ENCODE measurements around the gene FXYD3. TPM values are rescaled to one million over a fixed set of nuclear protein-coding genes. Genes with fewer than 3 reads are reported as not detected.

Gene FXYD3
- total RNA-seq, 4 donors from 2014 or later: 1.2 to 38.8 (median 4.2) TPM

- Histone ChIP-seq H3K27me3 (peaks cover 25% of the 10 kb centered on the region), H3K36me3 (no peaks in the 10 kb centered on the region), H3K9me3 (no peaks in the 10 kb centered on the region), H3K4me1 (no peaks in the 10 kb centered on the region), H3K27ac (peak overlapping the region in 3 of 4 donors; percentile 28 to 56 (median 39)), H3K4me3 (no peak overlapping the region)
- WGBS, 2 donors (ENCODE audit: low coverage in 1 of 2): 82% methylated on average over 1 of the region's 2 CpGs; no CpG with 5 or more reads in 1 of the 2 donors
- ATAC-seq: no peak
- no peak for TF ChIP-seq POLR2A (IDR thresholded peaks at IDR 0.05)
- no peak for TF ChIP-seq POLR2AphosphoS5 (IDR thresholded peaks at IDR 0.05)
- no peak for TF ChIP-seq CTCF (IDR thresholded peaks at IDR 0.05)
- TF ChIP-seq EP300 (IDR thresholded peaks at IDR 0.05): no peak
Observed at GRCh38 chr19:35106898-35107541, 8.6 kb upstream of the FXYD3 start.

- WGBS, 2 donors (ENCODE audit: low coverage in 1 of 2): 20% methylated on average over 1 of the region's 5 CpGs; no CpG with 5 or more reads in 1 of the 2 donors
Observed at GRCh38 chr19:35107545-35107944, 8.1 kb upstream of the FXYD3 start.

GRCh38 chr19:35108730-35109129 lies 6.9 kb upstream of the FXYD3 start:
- Histone ChIP-seq H3K9me3 (no peaks in the 10 kb centered on the region), H3K27me3 (peaks cover 30% of the 10 kb centered on the region), H3K27ac (peak overlapping the region in 3 of 4 donors; percentile 29 to 66 (median 58)), H3K4me1 (no peaks in the 10 kb centered on the region), H3K36me3 (no peaks in the 10 kb centered on the region), H3K4me3 (no peak overlapping the region)
- TF ChIP-seq CTCF (IDR thresholded peaks at IDR 0.05): no peak
- TF ChIP-seq POLR2A (IDR thresholded peaks at IDR 0.05): no peak
- no peak for TF ChIP-seq POLR2AphosphoS5 (IDR thresholded peaks at IDR 0.05)
- TF ChIP-seq EP300 (IDR thresholded peaks at IDR 0.05): no peak
- 60 to 77% methylated on average over 1 to 9 of the region's 11 CpGs for WGBS, 2 donors (ENCODE audit: low coverage in 1 of 2)
- no peak for ATAC-seq

More at GRCh38 chr19:35107545-35107944, 8.1 kb upstream of the FXYD3 start:
- Histone ChIP-seq H3K36me3 (no peaks in the 10 kb centered on the region), H3K27me3 (peaks cover 30% of the 10 kb centered on the region), H3K27ac (peak overlapping the region in 3 of 4 donors; percentile 53 to 66 (median 58)), H3K9me3 (no peaks in the 10 kb centered on the region), H3K4me1 (no peaks in the 10 kb centered on the region), H3K4me3 (no peak overlapping the region)
- peak; percentile 39 for ATAC-seq
- TF ChIP-seq POLR2A (IDR thresholded peaks at IDR 0.05) (no peak), POLR2AphosphoS5 (IDR thresholded peaks at IDR 0.05) (peak; percentile 33)

- Histone ChIP-seq H3K27ac (peak overlapping the region in 3 of 4 donors; percentile 29 to 66 (median 58)), H3K27me3 (peaks cover 30% of the 10 kb centered on the region), H3K36me3 (no peaks in the 10 kb centered on the region), H3K9me3 (no peaks in the 10 kb centered on the region), H3K4me1 (peaks cover 0 to 4% (median 0%) of the 10 kb centered on the region in 3 donors), H3K4me3 (no peak overlapping the region)
- TF ChIP-seq EP300 (IDR thresholded peaks at IDR 0.05) (no peak), POLR2AphosphoS5 (IDR thresholded peaks at IDR 0.05) (no peak), POLR2A (IDR thresholded peaks at IDR 0.05) (no peak), CTCF (IDR thresholded peaks at IDR 0.05) (no peak)
- ATAC-seq: no peak
- WGBS, 2 donors (ENCODE audit: low coverage in 1 of 2): 59% methylated on average over 7 of the region's 22 CpGs; no CpG with 5 or more reads in 1 of the 2 donors
Observed at GRCh38 chr19:35109395-35110112, 6.1 kb upstream of the FXYD3 start.

- Histone ChIP-seq H3K4me1 (peaks cover 0 to 13% (median 0%) of the 10 kb centered on the region in 3 donors), H3K27ac (peak overlapping the region in 1 of 4 donors; percentile 44), H3K4me3 (no peak overlapping the region), H3K36me3 (no peaks in the 10 kb centered on the region), H3K27me3 (peaks cover 38% of the 10 kb centered on the region), H3K9me3 (no peaks in the 10 kb centered on the region)
- 42% methylated on average over 5 of the region's 9 CpGs; no CpG with 5 or more reads in 1 of the 2 donors for WGBS, 2 donors (ENCODE audit: low coverage in 1 of 2)
- no peak for ATAC-seq
- TF ChIP-seq CTCF (IDR thresholded peaks at IDR 0.05) (no peak), EP300 (IDR thresholded peaks at IDR 0.05) (no peak), POLR2A (IDR thresholded peaks at IDR 0.05) (no peak), POLR2AphosphoS5 (IDR thresholded peaks at IDR 0.05) (no peak)
Observed at GRCh38 chr19:35110974-35111373, 4.6 kb upstream of the FXYD3 start.

Measured in gastroesophageal sphincter (tissue), 4 donors.